ENCODE data around the gene MYO16. TPM values are rescaled to one million over a fixed set of nuclear protein-coding genes. Genes with fewer than 3 reads are reported as not detected.

Gene MYO16
- total RNA-seq, 1 donor from 2014 or later = 22.0 TPM

- Mint-ChIP-seq H3K36me3 (ENCODE audit: unreplicated experiment) (peaks cover 4% of the 10 kb centered on the region), H3K27ac (ENCODE audit: unreplicated experiment) (no peak overlapping the region), H3K4me3 (ENCODE audit: unreplicated experiment) (no peak overlapping the region), H3K4me1 (ENCODE audit: low read depth, unreplicated experiment) (no peaks in the 10 kb centered on the region), H3K9me3 (ENCODE audit: unreplicated experiment) (peaks cover 2% of the 10 kb centered on the region), H3K27me3 (ENCODE audit: unreplicated experiment) (no peaks in the 10 kb centered on the region)
- DNase-seq = no peak
- TF ChIP-seq, protein P1, sequence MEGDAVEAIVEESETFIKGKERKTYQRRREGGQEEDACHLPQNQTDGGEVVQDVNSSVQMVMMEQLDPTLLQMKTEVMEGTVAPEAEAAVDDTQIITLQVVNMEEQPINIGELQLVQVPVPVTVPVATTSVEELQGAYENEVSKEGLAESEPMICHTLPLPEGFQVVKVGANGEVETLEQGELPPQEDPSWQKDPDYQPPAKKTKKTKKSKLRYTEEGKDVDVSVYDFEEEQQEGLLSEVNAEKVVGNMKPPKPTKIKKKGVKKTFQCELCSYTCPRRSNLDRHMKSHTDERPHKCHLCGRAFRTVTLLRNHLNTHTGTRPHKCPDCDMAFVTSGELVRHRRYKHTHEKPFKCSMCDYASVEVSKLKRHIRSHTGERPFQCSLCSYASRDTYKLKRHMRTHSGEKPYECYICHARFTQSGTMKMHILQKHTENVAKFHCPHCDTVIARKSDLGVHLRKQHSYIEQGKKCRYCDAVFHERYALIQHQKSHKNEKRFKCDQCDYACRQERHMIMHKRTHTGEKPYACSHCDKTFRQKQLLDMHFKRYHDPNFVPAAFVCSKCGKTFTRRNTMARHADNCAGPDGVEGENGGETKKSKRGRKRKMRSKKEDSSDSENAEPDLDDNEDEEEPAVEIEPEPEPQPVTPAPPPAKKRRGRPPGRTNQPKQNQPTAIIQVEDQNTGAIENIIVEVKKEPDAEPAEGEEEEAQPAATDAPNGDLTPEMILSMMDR (IDR thresholded peaks at IDR 0.05; ENCODE audit: partially characterized antibody, unreplicated experiment) = no peak
These were observed 380.3 kb downstream of the MYO16 start for GRCh38 chr13:109009756-109010155.

DNA sequence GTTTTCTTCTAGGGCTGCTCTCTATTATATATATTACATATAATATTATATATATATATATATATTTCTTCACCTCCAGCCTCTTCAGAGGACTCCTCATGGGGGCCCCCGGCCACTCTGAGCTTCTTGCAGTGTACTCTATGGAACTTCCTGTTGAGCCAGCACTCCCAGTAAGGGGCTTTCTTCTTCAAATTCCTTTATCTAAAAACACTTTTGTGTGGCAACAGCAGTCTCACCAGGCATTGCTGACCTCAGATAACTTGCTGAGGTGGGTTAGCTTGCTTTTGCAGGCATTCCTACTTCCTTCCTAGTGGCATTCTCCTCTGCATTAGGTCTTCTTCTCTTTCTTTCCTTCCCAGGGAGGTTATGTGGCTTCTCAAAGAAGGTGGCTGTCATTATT lies 381.5 kb downstream of the MYO16 start:
- Mint-ChIP-seq H3K27ac (ENCODE audit: unreplicated experiment) (no peak overlapping the region), H3K4me3 (ENCODE audit: unreplicated experiment) (no peak overlapping the region), H3K36me3 (ENCODE audit: unreplicated experiment) (peaks cover 4% of the 10 kb centered on the region), H3K9me3 (ENCODE audit: unreplicated experiment) (peaks cover 2% of the 10 kb centered on the region), H3K27me3 (ENCODE audit: unreplicated experiment) (peaks cover under 1% of the 10 kb centered on the region), H3K4me1 (ENCODE audit: low read depth, unreplicated experiment) (no peaks in the 10 kb centered on the region)
- no peak for DNase-seq
- TF ChIP-seq, protein P1 (IDR thresholded peaks at IDR 0.05; ENCODE audit: partially characterized antibody, unreplicated experiment) = no peak

- H3K27ac Mint-ChIP-seq (ENCODE audit: unreplicated experiment) = no peak overlapping the region
- DNase-seq = no peak
- H3K4me3 Mint-ChIP-seq (ENCODE audit: unreplicated experiment) = no peak overlapping the region
- peaks cover 5% of the 10 kb centered on the region for H3K27me3 Mint-ChIP-seq (ENCODE audit: unreplicated experiment)
- H3K36me3 Mint-ChIP-seq (ENCODE audit: unreplicated experiment) = peaks cover 4% of the 10 kb centered on the region
- TF ChIP-seq, protein P1 (IDR thresholded peaks at IDR 0.05; ENCODE audit: partially characterized antibody, unreplicated experiment) = no peak
- no peaks in the 10 kb centered on the region for H3K4me1 Mint-ChIP-seq (ENCODE audit: low read depth, unreplicated experiment)
- no peaks in the 10 kb centered on the region for H3K9me3 Mint-ChIP-seq (ENCODE audit: unreplicated experiment)
These were observed 382.7 kb downstream of the MYO16 start for GRCh38 chr13:109012115-109012514.

DNA sequence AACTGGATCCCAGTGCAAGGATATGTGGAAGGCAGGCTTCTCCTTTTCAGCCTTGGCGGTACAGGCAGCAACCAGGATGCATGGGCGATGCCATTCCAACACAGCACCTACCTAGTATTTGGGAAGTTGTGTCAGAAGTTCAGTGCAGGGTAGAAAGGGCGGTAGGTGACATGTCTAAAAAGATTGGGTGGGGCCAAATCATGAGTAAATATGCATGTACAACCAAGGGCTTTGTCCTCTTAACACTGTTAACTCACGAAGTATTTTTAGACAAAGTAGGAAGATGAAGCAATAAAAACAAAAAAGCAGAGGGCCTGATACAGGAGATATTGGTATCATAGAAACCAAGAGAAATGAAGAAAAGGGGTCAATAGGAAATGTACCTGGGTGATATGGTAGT lies 392.1 kb downstream of the MYO16 start:
- Mint-ChIP-seq H3K9me3 (ENCODE audit: unreplicated experiment) (peaks cover 11% of the 10 kb centered on the region), H3K27me3 (ENCODE audit: unreplicated experiment) (peaks cover 11% of the 10 kb centered on the region), H3K4me1 (ENCODE audit: low read depth, unreplicated experiment) (peaks cover 2% of the 10 kb centered on the region), H3K36me3 (ENCODE audit: unreplicated experiment) (peaks cover 14% of the 10 kb centered on the region), H3K27ac (ENCODE audit: unreplicated experiment) (no peak overlapping the region), H3K4me3 (ENCODE audit: unreplicated experiment) (no peak overlapping the region)
- TF ChIP-seq, protein P1 (IDR thresholded peaks at IDR 0.05; ENCODE audit: partially characterized antibody, unreplicated experiment) = no peak
- no peak for DNase-seq

- Mint-ChIP-seq H3K27ac (ENCODE audit: unreplicated experiment) (no peak overlapping the region), H3K4me1 (ENCODE audit: low read depth, unreplicated experiment) (peaks cover 2% of the 10 kb centered on the region), H3K36me3 (ENCODE audit: unreplicated experiment) (no peaks in the 10 kb centered on the region), H3K9me3 (ENCODE audit: unreplicated experiment) (peaks cover 2% of the 10 kb centered on the region), H3K4me3 (ENCODE audit: unreplicated experiment) (no peak overlapping the region), H3K27me3 (ENCODE audit: unreplicated experiment) (peaks cover 5% of the 10 kb centered on the region)
- TF ChIP-seq, protein P1 (IDR thresholded peaks at IDR 0.05; ENCODE audit: partially characterized antibody, unreplicated experiment) = no peak
- no peak for DNase-seq
These were observed 395.2 kb downstream of the MYO16 start for GRCh38 chr13:109024611-109025010.
